Fibroblast of lung (primary cell): ENCODE measurements around the gene PANK1.

ENCODE experiments used
- EZH2 ChIP-seq: IDR thresholded peaks from 2 replicates; pipeline ENCODE4 v1.5.1; 2012; ENCODE audit warnings: low read length, control low read depth, mild to moderate bottlenecking; ENCODE audit errors: missing control alignments
- TF ChIP-seq, protein P1 (sequence below), 2 donors: IDR thresholded peaks in 1 of 2; conservative IDR thresholded peaks in 1 of 2; 1 replicate in 1 of 2; 2 replicates in 1 of 2; pipeline ENCODE4 v1.5.1; 2011 to 2012; ENCODE audit warnings: low read length in 2 of 2, control low read depth in 1 of 2, inconsistent platforms in 1 of 2, low read depth in 1 of 2, mild to moderate bottlenecking in 1 of 2

- TF ChIP-seq, protein P1, sequence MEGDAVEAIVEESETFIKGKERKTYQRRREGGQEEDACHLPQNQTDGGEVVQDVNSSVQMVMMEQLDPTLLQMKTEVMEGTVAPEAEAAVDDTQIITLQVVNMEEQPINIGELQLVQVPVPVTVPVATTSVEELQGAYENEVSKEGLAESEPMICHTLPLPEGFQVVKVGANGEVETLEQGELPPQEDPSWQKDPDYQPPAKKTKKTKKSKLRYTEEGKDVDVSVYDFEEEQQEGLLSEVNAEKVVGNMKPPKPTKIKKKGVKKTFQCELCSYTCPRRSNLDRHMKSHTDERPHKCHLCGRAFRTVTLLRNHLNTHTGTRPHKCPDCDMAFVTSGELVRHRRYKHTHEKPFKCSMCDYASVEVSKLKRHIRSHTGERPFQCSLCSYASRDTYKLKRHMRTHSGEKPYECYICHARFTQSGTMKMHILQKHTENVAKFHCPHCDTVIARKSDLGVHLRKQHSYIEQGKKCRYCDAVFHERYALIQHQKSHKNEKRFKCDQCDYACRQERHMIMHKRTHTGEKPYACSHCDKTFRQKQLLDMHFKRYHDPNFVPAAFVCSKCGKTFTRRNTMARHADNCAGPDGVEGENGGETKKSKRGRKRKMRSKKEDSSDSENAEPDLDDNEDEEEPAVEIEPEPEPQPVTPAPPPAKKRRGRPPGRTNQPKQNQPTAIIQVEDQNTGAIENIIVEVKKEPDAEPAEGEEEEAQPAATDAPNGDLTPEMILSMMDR (conservative IDR thresholded peaks at IDR 0.05 in 1 of 2, IDR thresholded peaks at IDR 0.05 in 1 of 2; ENCODE audit: low read depth in 1 of 2, low read length in 2 of 2): no peak
- TF ChIP-seq EZH2: no peak
Measured at GRCh38 chr10:89663144-89663543, 18.1 kb upstream of the PANK1 start.
